ENCODE data around the gene DZANK1.
"Not testable (repeated sequence)": the region's sequence is repeated elsewhere in the genome, so short reads cannot be mapped to it uniquely, and the experiment has no call there.

Gene DZANK1

DNA sequence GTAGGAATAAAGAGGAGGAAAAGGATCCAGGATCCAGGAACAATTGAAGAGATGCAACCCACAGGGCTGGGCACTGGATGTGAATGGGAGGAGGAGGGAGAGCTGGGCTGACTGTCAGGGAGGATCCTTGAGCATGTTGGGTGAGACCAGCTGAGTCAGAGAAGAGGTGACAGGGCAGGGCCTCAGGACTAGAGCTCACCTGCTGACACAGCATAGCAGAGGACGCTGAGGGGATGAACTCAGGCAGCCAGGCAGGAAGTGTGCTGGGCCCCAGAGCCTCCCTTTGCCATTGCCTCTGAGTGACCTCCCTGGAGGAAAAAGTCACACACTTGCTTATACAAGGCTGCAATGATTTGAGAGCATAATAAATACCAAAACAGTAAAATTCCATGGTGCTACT is 106.2 kb downstream of the DZANK1 start:
- H3K27ac ChIP-seq: no peak overlapping the region
- TF ChIP-seq, protein P1, sequence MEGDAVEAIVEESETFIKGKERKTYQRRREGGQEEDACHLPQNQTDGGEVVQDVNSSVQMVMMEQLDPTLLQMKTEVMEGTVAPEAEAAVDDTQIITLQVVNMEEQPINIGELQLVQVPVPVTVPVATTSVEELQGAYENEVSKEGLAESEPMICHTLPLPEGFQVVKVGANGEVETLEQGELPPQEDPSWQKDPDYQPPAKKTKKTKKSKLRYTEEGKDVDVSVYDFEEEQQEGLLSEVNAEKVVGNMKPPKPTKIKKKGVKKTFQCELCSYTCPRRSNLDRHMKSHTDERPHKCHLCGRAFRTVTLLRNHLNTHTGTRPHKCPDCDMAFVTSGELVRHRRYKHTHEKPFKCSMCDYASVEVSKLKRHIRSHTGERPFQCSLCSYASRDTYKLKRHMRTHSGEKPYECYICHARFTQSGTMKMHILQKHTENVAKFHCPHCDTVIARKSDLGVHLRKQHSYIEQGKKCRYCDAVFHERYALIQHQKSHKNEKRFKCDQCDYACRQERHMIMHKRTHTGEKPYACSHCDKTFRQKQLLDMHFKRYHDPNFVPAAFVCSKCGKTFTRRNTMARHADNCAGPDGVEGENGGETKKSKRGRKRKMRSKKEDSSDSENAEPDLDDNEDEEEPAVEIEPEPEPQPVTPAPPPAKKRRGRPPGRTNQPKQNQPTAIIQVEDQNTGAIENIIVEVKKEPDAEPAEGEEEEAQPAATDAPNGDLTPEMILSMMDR (IDR thresholded peaks at IDR 0.05): no peak
- no peak for TF ChIP-seq ZFX (IDR thresholded peaks at IDR 0.05; ENCODE audit: borderline replicate concordance)

DNA sequence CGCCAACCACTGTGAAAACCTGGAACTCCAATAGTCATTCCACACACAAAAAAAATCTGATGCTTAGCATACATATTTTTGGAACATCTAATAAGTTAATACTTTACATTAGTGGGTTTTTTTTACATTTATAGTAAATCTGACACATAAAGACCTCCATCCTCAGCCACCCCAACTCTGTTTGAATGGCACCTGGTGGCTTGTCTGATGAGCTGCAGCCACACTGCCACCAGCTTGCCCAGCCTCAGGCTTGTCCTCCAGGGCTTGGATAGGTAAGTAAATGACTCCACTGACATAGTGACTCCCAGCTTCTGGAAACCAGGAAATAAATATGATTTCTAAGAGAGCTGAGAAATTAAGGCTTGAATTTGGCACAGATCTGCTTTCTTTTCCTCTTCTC is 107.0 kb downstream of the DZANK1 start:
- TF ChIP-seq, protein P1 (IDR thresholded peaks at IDR 0.05): no peak
- no peak for TF ChIP-seq ZFX (IDR thresholded peaks at IDR 0.05; ENCODE audit: borderline replicate concordance)

GRCh38 chr20:18349749-18350148 is 117.1 kb downstream of the DZANK1 start:
- H3K27ac ChIP-seq: not testable (repeated sequence)

More for the DNA sequence above, 107.0 kb downstream of the DZANK1 start:
- H3K27ac ChIP-seq: no peak overlapping the region
